GM20000 (cell line): ENCODE data around the gene INPP5K.

Experiments used
- DNase-seq: peaks from one replicate; pipeline ENCODE4 v3.0.0; 2012; ENCODE audit warnings: low spot score
- TF ChIP-seq, protein P1 (sequence below): IDR thresholded peaks from 2 replicates; pipeline ENCODE4 v1.5.1; 2012; ENCODE audit warnings: mild to moderate bottlenecking, control low read depth; ENCODE audit errors: extremely low read depth, missing control alignments

Gene INPP5K

DNA sequence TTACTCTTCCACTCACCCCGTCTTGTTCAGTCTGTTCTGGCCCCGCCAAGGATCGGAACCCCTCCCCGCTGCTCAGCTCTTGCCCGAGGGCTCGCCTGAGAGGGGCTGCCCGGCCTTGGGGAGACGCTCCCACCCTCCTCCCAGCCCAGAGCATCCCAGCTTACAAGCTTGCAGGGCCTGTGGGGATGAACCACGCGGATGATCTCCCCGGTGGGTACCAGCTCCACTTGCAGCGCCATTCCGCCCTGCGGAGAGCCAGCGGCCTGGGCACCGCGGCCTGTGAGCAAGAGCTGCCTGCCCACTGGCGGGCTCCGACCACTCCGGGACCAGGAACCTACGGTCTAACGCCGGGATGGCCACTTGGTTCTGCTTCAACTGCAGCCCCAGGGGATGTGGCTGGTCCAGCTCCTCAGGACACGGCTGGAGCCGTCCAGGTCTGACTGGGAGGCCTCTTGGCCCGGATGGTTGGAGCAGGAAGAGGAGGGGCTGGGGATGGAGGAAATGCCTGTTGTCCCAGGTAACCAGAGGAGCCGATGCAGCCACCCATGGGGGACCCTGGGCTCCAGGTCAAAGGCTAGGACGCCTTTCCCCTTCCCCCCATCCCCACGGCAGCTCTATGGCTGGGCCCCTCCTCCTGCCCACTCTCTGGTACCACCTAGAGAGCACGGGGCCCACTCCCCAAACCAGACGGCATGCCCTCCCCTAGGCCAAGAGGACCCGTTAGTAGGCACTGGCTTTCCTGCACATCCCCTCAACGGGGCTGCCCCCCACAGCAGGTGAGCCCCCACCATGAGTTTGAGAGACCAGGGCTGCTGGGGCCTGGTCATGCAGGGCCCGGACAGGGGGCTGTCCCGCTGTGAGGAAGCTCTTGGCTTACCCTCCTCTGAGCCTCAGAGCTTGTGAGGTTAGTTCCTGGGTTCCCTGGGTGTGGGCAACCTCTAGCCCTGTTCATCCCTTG lies 23.9 kb downstream of the INPP5K start, which contains the start of gene MYO1C:
Gene MYO1C, minus strand, starts transcription at position 438 of the 958 bp plus-strand sequence. Its CDS starts 199 bp downstream, at position 239.
- TF ChIP-seq, protein P1, sequence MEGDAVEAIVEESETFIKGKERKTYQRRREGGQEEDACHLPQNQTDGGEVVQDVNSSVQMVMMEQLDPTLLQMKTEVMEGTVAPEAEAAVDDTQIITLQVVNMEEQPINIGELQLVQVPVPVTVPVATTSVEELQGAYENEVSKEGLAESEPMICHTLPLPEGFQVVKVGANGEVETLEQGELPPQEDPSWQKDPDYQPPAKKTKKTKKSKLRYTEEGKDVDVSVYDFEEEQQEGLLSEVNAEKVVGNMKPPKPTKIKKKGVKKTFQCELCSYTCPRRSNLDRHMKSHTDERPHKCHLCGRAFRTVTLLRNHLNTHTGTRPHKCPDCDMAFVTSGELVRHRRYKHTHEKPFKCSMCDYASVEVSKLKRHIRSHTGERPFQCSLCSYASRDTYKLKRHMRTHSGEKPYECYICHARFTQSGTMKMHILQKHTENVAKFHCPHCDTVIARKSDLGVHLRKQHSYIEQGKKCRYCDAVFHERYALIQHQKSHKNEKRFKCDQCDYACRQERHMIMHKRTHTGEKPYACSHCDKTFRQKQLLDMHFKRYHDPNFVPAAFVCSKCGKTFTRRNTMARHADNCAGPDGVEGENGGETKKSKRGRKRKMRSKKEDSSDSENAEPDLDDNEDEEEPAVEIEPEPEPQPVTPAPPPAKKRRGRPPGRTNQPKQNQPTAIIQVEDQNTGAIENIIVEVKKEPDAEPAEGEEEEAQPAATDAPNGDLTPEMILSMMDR: no peak
- no peak for DNase-seq

GRCh38 chr17:1491443-1492248 lies 24.8 kb downstream of the INPP5K start:
- DNase-seq: peak; percentile 97
- TF ChIP-seq, protein P1: no peak

DNA sequence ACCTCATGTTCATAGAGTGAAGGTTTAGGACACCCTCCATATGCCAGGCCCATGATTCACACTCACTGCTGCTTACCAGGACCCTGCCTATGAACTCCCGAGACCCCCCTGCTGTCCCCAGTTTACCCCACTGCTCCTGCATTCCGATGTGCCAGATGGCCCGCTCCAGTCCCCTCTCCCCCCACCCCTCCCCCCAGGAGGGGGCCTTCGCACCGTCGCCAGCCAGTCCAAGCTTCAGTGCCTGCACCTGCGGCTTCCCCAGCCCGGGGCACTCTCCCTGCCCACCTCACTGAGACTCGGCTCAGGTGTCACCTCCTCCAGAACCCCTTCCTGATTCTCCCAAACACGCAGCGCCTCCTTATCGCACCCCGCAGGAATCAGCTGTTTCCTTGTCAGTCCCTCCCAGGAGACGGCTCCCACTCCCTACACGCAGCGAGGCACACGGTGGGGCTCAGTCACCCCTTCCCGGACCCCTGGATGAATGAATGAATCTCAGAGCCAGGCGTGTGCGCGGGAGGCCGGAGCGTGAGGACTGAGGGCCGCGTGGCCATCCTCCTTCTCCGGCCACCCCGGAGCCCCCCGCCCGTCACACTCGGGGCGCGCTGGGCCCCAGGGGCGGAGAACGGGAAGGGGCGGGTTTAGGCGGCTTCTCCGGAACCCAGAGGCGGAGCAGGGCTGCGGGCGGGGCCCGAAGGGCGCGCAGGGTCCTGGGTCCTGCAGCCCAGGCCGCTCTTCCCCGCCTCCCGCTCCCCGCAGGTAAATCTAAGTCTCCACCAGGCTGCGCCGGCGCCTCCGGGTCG lies 25.6 kb downstream of the INPP5K start:
- peak; percentile 94 for DNase-seq
- TF ChIP-seq, protein P1: no peak

GRCh38 chr17:1488826-1489270 lies 27.6 kb downstream of the INPP5K start:
- TF ChIP-seq, protein P1: no peak
- no peak for DNase-seq

- peak; percentile 93 for DNase-seq
Measured at GRCh38 chr17:1487939-1488825, 28.2 kb downstream of the INPP5K start.

More at GRCh38 chr17:1487939-1488825, 28.2 kb downstream of the INPP5K start:
- TF ChIP-seq, protein P1: no peak
